HS-27A (cell line): ENCODE results near the gene CTPS2.

Experiments used
- DNase-seq: peaks from one replicate; pipeline ENCODE4 v3.0.0-alpha.2; 2012; ENCODE audit warnings: low read depth, missing footprints

CTPS2 gene

DNA sequence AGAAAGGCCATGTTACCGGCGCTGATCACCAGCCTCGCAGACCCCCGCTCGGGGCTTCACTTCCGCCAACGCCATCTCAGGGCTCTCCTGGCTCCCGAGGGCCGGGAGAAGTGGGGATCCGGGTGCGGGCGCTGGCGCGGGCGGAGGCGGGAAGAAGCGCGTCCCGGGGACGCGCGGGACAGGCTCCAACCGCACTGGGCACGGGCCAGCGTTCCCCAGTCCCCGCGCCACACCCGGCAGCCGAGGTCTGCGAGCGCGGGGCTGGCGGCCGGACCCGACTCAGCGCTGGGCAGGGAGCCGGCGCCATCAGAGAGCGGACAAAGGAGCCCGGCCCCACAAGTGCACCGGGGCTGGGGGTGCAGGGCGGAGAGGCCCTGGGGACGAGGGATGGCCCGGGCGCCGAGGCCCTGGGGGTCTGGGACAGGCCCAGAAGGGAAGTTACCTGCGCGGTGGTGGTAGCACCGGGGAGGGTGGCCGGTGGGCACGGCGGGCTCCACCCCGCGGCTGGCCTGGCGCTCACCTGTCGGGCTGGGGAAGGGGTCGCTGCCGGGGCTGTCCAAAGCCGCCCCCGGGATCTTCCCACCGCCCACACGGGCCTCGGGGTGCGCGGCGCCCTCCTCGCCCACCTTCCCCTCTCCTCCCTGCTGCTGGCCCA lies 449 bp downstream of the CTPS2 start:
- no peak for DNase-seq

DNA sequence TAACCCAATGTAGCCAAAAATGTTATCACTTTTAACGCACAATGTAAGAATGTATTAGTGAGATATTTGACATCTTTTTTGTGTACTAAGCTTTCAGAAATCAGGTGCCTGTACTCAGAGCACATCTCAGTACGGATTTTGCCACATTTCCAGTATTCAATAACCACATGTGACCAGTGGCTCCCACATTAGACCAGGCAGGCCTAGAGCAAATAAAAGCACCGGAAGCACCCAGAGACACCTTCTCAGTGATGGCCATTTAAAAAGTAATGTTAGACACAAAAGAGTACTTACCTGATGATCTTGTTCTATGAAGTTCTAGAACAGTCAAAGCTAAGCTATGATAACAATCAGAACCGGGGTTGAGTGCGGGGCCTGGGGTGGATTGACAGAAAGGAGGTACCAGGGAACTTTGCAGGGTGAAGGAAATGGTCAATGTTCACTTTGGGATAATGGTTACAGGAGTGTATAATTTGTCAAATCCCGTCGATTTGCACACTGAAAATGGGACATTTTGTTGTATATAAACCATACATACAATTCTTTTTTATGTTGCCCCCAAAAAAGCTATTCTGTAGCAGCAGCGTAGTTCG lies 1.2 kb downstream of the CTPS2 start:
- DNase-seq: no peak

DNA sequence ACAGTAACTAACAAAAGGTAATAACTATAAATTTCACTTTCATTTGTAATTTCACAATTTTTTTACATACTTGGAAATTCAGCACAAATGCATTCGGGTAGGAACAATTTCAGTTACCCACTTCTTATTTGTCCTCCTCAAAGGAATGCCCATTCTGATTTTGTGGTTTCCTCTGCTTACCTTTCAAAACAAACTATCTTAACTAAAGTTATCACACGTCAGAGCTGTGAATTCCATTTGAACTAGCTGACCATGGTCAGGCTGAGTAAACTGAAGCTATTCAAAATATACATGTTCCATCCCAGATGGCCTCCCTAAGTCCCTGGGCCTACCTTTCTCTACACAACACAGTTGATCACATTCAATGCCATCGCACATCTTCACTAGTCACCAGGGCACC lies 4.5 kb downstream of the CTPS2 start:
- DNase-seq: no peak

DNA sequence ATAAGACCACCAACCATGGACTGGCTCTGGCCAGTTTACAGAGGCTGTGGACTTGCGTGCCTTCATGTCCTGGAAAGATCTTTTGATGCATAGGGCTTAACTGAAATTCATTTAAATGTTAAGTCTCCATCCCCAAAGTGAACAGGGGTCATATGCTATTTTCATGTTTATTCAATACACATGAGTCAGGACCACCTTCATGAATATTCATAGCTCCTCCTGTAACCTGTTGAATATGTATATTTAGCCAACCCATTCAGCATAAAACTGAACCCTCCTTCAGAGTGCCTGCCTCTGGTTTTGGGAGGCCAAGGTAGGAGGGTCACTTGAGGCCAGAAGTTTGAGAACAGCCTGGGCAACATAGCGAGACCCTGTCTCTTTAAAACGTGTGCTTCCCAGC lies 7.1 kb downstream of the CTPS2 start:
- DNase-seq: no peak

DNA sequence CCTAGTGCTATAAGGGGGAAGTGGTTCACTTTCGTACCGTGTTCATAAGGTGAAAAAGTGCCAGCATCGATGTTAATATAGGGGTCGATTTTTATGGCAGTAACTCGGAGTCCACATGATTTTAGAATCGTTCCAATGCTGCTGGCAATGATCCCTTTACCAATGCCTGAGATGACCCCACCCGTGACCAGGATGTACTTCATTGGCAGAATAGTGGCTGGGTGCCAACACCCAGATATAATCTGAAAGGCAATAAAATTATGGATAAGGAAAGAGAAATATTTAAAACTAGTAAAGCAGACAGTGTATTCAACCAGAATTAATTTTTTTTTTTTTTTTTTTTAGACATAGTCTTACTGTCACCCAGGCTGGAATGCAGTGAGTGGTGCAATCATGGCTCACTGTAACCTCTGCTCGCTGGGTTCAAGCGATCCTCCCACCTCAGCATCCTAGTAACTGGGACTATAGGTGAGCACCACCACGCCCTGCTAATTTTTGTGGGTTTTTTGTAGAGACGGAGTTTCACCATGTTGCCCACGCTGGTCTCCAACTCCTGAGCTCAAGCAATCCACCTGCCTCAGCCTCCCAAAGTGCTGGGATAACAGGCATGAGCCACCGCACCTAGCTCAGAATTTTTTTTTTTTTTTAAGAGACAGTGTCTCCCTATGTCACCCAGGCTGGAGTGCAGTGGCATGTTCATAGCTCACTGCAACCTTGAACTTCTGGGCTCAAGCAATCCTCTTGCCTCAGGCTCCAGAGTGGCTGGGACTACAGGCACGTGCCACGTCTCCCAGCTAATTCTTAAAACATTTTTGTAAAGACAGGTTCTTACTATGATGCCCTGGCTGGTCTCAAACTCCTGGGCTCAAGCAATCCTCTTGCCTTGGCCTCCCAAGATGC lies 9.5 kb downstream of the CTPS2 start:
- no peak for DNase-seq

DNA sequence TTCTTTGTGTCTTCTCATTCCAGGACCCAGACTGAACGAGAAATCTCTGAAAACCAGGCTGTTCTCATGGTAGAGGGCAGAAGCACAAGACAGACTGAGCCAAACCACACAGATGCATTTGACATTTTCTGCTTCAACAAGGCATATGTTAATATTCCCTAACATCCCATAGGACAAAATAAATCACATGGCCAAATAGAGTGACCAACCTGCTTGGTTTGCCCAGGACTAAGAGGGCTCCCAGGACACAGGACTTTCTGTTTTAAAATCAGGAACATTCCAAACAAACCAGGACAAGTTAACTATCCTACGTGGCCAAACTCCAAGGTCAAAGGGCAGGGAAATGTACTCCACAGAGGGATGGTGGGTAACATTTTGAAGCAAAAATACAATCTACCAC lies 11.7 kb downstream of the CTPS2 start:
- DNase-seq: no peak

DNA sequence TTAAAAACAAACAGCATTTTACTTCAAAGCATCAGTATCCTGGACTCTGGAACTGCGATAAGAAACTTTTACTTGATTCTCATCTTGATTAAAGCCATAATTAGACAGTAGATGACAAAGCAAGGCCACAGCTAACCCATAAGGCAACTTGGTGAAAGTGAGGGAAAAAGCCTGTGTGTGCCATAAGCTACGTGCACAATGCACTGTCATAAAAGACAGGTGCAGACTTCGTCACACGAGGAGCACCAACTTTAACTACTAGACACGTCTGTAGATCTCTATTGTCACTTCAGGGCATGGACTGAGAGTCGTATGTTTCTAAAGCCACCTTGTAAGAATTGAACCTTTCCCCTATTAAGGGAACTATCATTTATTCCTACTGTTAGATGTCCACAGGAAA lies 13.1 kb downstream of the CTPS2 start:
- DNase-seq: no peak

DNA sequence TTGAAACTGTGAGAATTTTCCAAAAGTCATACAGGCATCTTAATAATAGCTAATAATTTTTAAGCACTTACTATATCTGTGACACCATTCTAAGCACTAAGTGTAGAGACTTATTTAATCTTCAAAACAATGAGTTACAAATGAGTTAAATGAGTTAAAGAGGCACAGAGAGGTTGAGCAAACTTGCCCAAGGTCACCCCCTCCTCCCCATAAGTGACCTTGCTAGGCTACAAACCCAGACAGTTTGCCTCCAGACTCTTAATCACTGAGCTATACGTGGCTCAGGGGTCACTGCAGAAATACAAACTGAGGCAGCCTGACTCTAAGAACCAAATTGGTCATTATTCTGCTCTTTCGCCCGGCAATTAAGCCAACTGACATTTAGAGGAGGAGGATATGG lies 15.5 kb downstream of the CTPS2 start:
- DNase-seq: no peak

DNA sequence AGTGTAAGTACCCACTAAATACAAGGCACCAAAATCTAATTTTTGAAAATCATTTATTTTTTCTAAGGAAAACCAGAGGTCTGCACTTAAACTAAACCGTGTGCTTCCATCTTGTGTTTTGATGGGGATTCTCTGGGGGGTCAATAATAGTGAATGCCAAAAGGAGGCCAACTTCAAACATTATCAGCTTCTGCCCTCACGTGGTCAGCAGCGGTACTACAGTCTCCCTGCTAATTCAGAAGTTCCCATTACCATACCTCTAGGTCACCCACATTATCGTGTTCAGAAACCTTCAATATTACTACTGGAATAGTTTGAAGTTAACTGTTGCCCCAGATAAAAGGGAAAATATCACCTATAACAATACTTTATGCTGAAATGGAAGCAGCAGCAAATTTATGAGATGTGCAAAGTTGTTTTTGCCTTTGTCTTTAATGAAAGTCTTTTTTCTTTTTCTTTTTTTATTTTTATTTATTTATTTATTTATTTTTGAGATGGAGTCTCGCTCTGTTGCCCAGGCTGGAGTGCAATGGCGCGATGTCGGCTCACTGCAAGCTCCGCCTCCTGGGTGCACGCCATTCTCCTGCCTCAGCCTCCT lies 17.3 kb downstream of the CTPS2 start:
- no peak for DNase-seq

DNA sequence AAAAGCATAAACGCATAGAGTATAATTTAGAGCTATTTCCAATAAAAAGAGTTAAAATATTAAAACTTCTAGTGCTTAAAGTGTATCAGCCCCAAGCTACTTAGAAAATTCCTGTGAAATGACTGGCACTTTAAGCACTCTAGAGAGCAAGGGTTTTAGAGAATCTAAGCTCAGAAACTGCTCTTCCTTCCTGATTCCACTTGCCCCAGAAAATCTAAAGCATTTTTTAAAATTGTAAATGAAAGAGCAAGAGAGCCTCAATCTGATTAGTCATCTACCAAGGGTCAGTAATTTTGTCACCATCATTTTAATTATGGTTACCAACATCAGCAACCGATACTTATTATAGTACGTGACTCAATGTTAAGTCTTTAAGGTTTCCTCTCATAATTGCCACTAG lies 25.0 kb downstream of the CTPS2 start:
- DNase-seq: no peak

DNA sequence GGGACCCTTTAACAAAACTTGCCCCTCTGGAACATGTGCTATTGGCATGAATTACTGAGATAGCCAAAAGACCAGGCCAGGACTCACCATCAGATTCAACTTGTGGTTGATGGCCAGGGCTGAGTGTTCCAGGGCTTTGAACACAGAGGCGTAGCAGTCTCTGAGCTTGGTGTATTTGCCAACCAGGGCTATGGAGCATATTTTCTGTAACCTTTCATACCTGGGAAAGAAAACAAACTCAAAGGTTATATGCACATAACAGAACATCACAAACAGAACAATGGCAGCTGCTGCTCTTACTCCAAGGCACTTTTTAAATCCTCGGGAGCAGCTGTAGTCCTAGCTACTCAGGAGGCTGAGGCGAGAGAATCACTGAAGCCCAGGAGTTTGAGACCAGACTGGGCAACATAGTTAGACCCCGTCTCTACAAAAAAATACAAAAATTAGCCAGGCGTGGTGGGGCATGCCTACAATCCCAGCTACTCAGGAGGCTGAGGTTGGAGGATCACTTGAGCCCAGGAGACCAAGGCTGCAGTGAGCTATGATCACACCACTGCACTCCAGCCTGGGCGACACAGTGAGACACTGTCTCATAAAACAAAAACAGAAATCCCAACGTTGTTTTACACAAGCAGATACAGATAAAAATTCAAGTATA lies 29.3 kb downstream of the CTPS2 start:
- DNase-seq: no peak

DNA sequence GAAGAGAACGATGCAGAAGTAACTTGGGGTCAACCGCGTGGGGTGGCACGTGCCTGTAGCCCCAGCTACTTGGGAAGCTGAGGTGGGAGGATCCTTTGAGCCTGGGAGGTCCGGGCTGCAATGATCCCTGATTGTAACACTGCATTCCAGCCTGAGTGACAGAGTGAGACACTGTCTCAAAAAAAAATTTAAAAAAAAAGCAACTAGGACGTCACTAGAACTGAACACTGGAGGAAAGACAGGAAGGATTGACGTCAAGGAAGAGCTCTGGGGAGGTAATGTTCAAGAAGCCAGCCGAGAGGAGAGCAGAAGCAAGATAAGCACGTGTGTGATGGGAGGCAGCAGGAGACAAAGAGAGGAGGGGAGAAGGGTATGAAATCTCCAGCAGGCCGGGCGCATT lies 33.8 kb downstream of the CTPS2 start:
- DNase-seq: no peak

DNA sequence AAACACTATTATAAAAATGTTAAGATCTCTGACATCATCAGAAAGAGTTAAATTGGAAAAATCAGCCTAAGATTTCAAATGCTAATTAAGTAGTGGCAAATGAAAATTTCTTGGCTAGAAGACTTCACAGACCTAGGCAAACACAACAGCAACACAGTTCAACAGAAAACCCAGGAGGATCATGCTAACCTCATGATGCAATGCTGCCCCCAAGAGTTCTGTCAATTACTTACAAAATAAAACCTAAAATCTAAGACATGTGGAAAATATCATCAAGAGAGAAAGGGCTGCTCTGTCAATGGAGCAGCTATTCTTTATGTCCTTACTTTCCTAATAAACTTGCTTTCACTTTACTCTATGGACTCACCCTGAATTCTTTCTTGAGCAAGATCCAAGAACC lies 41.5 kb downstream of the CTPS2 start:
- no peak for DNase-seq

DNA sequence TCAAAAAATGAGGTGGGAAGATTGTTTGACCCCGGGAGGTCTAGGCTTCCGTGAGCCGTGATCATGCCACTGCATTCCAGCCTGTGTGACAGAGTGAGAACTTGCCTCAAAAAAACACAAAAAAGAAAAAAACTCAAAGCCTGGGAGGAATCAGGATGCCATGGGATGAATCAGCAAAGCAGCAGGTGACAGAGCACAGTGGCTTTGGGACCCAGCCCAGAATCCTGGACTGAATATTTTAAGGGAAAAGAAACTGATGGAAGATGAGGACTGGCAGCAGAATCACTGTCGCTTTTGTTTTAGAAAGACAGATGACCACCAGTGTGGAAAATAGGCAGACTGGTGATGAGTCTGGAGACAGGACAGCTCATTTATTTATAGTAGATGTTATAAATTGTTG lies 45.9 kb downstream of the CTPS2 start:
- DNase-seq: no peak

DNA sequence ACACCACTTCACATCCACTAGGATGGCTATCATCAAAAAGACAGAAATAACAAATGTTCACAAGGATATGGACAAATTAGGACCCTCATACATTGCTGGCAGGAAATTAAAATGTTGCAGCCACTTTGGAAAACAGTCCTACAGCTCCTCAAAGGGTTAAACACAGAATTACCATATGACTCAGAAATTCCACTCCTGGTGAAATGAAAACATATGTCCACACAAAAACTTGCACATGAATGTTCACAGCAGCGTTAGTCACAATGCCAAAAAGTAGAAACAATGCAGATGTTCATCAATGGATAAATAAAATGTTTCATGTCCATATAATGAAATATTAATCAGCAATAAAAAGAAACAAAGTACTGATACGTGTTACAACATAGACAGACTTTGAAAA lies 47.4 kb downstream of the CTPS2 start:
- DNase-seq: no peak

DNA sequence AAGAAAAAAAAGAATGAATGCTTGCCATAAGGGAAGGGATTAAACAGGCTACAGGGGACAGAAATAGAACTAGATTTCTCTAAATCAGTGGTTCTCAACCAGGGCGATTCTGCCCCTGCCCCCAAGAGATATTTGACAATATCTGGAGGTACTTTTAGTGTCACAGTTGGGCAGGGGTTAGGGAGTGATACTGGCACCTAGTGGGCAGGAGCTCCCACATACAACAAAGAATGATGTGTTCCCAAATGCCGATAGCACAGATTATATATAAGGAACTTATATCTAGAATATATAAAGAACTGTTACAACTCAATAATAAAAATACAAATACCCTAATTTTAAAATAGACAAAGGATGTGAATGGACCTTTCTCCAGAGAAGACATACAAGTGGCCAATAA lies 47.8 kb downstream of the CTPS2 start:
- no peak for DNase-seq

DNA sequence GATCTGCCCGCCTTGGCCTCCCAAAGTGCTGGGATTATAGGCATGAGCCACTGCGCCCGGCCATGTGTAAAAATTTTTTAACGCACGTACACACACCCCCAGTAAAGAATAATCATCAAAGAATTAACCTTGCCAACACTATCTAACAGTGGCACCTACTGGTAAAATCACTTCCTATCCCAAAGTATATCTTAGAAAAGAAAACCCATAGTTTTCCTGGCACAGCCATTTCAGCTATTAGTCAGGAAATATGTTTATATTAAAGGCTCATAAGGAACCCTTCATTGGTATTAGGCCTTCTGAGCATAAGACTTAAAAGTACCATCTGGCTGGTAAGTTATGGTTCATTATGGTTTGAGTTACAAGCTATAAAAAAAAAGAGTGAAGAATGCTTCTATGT lies 48.4 kb downstream of the CTPS2 start:
- no peak for DNase-seq

DNA sequence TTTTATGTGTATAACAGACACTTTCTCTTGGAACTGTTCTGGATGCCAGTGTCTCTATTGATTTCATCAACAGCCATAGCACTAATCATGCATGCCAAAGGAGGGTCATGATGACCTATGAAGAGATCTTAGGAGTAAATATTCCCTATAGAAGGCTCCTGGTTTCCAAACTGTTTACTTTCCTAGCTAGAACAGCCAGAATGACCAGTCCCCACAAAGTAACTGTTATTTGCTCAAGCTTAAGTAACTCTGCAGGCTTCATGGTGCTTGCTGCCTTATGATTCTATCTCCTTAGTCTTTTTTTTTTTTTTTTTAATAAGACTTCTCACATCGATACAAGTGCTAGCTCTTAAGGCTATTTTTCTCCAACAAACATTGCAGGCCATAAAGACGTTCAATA lies 50.1 kb downstream of the CTPS2 start:
- DNase-seq: no peak

DNA sequence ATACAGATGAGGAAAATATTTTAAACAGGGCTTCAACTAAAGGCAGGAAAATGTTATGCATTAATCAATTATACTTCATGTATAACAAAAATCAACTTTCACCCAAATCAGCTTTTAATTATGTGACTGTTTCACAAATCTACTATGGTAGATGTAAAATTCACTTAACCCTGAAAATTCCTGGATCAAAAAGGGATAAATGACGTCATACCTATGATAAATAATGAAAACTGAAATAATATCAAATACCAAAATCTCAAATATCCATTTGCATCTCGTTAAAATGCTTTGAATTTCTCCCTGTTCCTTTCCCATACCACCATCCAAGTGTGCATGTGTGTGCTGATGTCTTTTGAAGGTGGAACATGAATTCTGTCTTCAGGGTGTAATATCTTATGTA lies 51.0 kb downstream of the CTPS2 start:
- no peak for DNase-seq

DNA sequence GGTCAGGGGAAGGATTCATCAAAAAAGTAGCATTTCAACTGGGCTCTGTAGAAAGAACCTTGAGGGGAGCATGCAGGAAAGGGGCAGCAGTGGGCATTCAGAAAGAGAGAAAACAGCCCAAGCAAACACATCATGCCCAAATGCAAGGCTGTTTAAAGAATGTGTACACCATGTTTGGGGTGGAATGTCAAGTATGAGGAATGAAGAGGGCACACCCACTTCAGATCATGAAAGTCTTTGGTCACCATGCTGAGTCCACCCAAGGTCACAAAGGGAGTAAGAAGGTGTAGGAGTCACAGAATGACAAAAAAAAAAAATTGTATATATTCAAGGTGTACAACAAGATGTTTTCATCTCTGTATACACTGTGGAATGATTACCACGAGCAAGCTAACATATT lies 53.1 kb downstream of the CTPS2 start:
- DNase-seq: no peak

DNA sequence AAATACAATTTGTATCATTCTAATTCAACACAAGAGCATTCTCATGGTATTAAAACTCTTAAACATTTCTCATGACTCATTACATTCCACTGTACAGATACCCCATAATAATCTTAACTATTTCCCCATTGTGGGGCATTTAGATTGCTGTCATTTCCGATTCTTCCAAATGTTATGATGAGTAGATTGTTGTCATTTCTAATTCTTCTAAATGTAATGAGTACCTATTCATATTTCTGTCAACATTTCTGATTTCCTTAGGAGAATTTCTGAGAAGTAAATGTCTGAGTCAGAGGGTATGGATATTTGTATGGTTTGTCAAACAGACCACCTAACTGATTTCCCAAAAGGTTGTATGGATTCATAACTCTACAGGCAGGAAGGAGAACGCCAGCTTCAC lies 54.2 kb downstream of the CTPS2 start:
- no peak for DNase-seq

DNA sequence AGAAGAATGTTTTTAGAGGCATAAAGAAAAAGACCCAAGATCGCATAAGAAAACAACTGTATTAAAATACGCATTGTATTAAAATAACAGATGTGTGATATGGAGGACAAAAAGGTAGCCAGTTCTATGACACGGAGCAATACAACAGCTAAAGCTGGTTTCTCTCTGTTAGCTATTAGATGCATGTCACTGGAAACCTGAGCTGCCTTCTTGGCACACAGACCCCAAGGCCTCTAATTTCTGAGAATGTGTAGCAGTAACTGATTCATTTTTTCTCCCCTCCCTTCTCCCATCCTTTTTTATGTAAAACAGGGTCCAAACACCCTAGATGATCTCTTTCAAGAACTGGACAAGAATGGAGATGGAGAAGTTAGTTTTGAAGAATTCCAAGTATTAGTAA lies 58.4 kb downstream of the CTPS2 start:
- DNase-seq: no peak

DNA sequence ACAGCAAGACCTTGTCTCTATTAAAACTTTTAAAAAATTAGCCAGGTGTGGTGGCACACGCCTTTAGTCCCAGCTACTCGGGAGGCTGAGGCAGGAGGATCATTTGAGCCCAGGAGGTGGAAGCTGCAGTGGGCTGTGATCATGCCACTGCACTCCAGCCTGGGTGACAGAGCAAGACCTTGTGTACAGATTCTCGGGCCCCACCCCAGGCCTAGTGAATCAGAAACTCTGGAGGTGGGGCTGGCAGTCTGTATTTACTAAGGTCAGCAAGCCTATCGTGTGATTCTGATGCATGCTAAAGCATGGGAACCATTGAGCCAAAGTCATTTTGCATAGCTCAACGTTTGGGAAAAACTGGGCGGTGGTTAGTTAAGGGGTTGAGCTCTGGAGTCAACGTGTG lies 59.0 kb downstream of the CTPS2 start:
- no peak for DNase-seq
